NAMALWA (cell line): ENCODE measurements around the gene IMMP2L.

Experiments
- DNase-seq: peaks from one replicate; pipeline ENCODE4 v3.0.0-alpha.2; 2015; ENCODE audit warnings: low spot score

IMMP2L gene

DNA sequence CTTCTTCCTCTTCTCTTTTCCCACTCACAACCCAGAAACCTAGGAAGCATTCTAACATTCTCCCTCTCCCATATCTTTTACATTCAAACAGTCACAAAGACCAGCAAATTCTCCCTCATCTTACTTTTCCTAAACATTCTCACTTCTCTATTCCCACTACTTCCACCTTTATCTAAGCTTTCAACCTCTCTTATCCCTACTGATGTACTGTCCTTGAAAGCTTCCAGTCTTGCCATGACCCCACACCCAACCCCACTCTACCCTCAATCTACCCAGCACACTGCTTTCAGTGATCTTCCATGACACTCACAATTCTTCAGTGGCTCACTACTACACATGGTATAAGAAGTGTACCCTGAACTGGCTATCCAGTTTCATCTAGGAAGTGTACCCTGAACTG lies 5.3 kb downstream of the IMMP2L start:
- no peak for DNase-seq

- no peak for DNase-seq
Observed at GRCh38 chr7:111554086-111554485, 8.2 kb downstream of the IMMP2L start.

DNA sequence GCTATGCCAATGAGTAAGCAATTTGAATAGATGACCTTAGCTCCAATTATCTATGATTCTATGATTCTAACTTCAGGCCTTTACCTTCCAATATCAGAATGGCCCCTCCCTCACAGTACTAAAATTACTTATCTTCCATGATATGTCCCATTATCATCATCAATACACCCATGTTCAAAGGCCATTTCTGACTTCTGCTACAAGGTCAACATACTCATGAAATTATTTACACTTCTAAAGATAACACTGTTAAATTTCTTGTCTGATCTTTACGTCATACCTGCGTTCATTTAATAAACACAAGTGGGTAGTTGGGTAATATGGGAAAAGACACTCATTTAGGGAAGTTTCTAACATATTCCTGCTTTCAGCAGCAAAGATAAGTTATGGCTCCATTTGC lies 21.2 kb downstream of the IMMP2L start:
- no peak for DNase-seq

DNA sequence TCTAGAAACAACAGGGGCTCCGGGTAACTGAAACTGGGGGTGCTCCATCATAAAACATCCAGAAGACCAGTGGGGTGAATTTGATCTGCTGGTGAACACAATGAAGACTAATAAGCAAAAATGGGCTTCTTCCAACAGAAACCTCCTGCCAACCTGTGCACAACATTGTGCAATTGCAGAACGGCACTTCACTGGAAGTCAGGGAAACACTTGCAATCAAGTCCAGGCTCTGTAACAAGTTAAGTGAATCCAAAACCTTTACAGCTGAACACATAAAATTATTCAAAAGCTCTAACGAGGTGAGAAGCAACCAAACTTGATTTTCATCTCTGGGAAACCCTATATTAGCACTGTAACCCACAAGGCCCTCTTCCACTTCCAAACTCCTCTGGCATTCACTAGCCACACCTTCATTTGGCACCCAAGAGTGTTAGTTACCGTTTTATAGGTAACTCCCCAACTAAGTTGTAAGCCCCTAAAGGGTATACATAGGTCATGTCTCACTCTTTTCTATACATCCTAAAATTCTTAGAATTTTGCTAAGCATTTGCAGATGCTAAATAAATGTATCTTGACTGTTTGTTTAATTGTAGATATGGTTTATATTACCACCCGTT lies 22.0 kb downstream of the IMMP2L start:
- DNase-seq = no peak

GRCh38 chr7:111537134-111537533 lies 25.2 kb downstream of the IMMP2L start:
- no peak for DNase-seq

GRCh38 chr7:111535142-111535870 lies 27.0 kb downstream of the IMMP2L start:
- DNase-seq = no peak

- DNase-seq = no peak
Observed at GRCh38 chr7:111532625-111533024, 29.7 kb downstream of the IMMP2L start.

DNA sequence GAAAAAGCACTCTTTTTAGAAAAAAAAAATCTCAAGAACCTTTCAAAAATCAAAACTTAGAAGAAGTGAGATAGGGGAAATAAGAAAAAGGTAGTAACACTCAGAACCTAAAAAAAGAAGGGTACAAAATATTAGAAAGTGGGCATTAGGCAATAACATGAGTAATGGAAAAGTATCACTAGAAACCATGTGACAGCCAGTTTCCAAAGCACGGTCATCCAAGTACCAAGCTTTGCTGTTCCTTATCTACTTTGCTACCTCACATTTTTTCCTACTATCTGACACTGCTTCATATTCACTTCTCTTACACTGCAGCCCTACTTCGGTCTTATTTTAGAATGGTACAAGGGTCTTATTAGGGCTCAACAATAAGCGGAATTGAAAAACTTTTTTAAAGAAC lies 30.3 kb downstream of the IMMP2L start:
- DNase-seq = no peak

- no peak for DNase-seq
Observed at GRCh38 chr7:111530356-111530668, 32.0 kb downstream of the IMMP2L start.

- DNase-seq = no peak
Observed at GRCh38 chr7:111529507-111530355, 32.6 kb downstream of the IMMP2L start.

GRCh38 chr7:111528331-111528730 lies 34.0 kb downstream of the IMMP2L start:
- DNase-seq = no peak

DNA sequence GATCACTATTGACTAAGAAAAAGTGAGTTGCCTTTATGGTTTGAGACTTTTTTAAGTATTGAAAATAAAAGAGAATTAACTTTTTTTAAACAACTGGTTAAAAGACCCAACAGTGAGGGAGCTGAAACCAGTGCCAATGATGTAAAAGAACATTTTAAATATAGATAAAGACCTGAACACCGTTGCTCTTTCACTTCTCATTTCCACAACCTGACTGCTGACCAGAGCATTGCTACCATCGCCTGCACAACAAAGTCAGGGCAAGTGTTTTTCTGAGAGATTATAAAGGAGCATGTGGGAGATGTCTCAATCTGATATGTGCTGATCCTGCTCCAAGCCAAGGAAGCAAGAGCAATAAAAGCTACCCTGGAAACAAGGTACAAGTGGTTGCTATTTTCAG lies 34.7 kb downstream of the IMMP2L start:
- peak; percentile 30 for DNase-seq

DNA sequence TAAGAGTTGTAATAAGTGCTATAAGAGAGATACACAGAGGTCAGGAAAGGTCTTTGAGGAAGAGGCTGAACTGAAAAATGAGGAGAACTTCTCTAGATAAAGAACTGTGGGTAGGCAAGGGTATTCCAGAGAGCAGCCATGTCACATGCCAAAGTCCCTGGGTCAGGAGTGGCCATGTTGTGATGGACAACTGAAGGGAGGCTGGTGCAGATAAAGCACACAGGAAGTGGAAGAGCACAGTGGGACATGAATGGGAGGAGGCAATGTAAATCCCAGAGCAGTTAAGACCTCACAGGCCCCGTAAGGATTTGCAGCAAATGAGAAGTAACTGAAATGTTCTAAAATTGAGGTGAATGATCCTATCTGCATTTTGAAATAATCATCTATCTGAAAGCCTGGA lies 37.2 kb downstream of the IMMP2L start:
- no peak for DNase-seq

GRCh38 chr7:111521660-111522059 lies 40.6 kb downstream of the IMMP2L start:
- no peak for DNase-seq

DNA sequence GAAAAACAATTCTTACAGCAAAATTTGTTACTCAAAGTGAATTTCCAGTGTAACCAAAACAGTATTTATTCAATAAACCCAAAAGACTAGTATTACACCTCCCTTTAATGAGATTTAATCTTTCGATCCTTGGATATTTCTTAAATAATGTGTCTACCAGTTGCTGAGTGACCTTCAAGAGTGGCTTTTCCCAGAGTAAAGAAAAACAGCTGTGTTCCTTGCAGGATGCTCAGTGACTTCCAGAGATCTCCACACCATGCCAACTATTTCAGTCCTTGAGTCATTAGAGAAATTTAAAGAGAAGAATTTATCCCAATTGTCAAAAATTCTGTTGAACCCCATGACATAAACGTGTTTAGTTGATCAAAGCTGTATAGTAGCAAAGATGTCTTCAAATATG lies 44.0 kb downstream of the IMMP2L start:
- DNase-seq = no peak

GRCh38 chr7:111517549-111517951 lies 44.7 kb downstream of the IMMP2L start:
- DNase-seq = no peak

GRCh38 chr7:111516612-111517011 lies 45.7 kb downstream of the IMMP2L start:
- DNase-seq = no peak

DNA sequence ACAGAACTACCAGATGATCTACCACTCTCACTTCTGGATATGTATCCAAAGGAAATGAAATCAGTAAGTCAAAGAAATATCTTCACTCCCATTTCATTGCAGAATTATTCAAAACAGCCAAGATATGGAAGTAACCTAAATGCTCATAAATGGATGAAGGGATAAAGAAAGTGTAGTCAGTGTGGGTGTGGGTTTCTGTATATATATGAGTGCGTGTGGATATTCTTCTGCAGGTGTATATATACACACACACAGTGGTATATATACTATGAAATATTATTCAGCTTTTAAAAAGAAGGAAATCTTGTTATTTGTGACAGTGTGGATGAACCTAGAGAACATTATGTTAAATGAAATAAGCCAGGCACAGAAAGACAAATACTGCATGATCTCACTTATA lies 48.7 kb downstream of the IMMP2L start:
- DNase-seq = no peak

DNA sequence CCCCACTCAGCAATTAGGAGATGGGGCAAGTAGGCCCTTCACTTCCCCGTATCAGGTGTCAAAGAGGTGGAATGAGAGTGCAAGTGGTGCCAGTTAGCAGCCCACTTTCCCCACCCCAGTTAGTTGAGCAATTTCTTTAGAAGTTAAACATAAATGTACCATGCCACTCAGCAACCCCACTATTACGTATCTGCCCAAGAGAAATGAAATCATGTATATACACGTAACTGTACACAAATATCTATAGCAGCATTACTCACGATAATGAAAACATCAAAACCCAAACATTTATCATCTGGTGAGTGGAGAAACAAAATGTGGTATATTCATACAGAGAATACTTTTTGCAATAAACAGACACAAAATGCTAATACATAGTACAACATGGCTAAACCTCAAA lies 50.4 kb downstream of the IMMP2L start:
- no peak for DNase-seq

GRCh38 chr7:111510584-111511378 lies 51.5 kb downstream of the IMMP2L start:
- DNase-seq = no peak

DNA sequence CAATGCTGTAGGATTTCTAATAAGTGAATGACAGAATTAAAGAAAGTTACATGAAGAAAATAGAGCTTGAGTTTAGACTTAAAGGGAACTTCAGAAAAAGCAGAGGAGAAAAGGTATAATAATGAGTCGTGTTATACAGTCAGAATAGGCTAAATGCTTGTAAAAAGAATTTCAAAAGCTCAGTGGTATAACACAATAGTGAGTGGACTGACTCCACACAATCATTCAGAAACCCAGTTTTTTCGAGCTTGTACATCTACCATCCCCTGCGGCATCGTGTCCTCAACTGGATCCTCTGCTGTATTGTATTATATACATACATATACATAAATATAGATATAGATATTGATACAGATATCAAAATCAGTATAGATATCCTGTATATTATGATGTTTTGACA lies 52.2 kb downstream of the IMMP2L start:
- DNase-seq = no peak

DNA sequence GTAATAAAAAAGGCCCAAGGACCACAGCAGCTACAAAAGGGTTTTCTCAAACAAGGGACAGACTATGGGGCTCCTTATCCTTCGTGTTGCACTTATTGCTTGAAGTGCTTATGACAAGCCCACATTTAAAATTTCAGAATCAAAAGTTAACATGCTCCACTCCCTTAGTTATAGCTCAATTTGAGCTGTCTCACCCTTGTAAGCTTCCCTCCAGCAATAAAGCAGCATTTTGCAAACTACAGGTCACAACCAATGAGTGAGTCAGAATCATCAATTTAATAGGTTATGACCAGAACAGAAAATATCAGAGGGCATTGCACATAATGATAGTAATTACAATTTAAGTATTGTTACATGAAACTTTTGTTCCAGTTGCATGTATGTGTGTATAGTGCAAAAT lies 53.0 kb downstream of the IMMP2L start:
- no peak for DNase-seq
